HG03469 (cell line): ENCODE measurements around the gene UBXN6.

Experiments used
- ATAC-seq: cut with Tn5 transposase; IDR thresholded peaks from one replicate; pipeline ENCODE4 v1.9.1; 2021; ENCODE audit warnings: mild to moderate bottlenecking, moderate library complexity, moderate number of reproducible peaks; ENCODE audit not compliant: unreplicated experiment

The UBXN6 gene

DNA sequence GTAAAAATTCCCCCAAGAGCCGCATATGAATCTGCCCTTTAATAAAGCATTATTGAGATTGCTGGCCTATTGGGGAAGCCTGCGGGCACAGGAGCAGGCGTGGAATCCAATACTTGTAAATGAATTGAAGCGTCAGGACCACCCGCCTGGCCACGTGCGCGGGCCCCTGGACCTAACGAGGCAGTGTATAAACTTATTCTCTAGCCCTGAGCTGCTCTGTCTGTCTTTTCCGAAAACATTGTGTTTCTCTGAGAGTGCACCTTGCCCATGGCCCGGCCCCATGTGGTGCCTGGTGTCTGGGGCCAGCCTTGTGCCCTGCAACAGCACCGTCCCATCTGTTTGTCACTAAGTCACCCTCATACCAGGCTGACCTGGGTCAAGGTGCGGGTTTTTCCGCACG lies 14.4 kb downstream of the UBXN6 start:
- no peak for ATAC-seq

DNA sequence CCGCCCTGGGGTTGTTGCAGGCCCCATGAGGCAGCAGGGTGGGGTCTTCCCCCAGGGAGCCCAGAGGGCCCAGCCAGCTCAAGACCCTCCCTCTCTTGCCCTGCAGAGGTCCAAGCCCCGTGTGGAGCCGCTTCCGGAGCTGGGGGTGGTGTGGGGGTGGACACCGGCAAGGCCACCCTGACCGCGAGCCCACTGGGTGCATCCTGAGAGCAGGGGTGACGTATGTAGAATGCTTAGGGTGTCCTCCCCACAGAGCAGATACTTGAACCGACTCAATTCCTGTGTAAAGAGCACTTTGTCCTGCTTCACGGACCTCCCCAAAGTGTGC lies 14.8 kb downstream of the UBXN6 start:
- ATAC-seq, result no peak

DNA sequence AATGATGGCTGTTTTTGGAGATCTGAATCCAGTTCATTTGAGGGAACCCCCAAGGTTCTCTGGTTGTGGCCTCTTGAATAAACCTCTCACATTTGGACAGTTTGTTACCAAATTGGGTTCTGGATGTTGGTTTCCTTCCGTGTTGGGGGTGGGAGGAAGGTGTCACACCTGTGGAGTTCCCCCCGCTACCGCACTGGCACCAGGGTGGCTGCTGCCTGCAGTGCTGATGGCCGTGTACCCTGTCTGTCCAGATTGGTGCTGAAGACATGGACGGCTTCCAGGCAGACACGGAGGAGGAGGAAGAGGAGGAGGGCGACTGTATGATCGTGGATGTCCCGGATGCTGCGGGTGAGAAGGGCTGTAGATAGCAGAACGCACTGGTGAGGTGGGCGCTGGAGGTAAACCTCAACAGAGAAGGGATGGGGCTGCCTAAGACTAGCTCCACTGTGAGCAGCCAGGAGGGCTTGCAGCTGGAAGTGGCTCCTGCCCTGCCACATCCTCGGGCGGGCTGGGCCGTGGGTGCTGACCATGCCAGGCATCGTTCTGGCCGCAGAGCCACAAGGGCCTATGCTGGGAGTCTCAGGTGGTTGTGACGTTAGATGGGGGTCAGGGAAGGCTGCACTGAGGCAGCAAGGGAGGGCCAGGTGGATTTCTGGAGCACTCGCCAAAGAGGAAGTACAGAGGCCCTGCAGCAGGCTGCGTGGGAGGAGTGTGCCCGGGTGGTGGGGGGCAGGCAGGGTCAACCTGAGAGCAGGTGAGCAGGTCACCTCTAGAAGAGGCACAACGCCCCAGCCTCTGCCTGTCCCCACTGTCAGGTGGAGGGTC lies 15.4 kb downstream of the UBXN6 start:
- ATAC-seq, result no peak

DNA sequence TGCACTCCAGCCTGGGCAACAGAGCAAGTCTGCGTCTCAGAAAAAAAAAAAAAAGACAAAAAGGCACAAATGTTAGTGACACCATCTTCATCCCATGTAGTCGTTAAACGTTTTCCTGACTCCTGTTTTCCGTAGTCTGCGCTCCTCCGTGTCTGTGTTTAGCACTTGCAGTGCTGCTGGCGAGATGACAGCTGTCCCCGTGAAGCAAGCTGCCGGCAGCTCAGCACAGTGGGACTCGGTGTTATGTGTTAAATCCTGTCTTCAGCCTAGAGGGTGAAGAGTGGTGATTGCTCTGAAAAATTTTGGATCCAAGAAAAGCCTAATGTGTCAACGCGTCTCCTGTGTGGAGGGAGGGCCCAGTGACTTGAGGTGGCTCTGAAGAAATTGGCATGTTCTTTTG lies 18.4 kb downstream of the UBXN6 start:
- no peak for ATAC-seq

DNA sequence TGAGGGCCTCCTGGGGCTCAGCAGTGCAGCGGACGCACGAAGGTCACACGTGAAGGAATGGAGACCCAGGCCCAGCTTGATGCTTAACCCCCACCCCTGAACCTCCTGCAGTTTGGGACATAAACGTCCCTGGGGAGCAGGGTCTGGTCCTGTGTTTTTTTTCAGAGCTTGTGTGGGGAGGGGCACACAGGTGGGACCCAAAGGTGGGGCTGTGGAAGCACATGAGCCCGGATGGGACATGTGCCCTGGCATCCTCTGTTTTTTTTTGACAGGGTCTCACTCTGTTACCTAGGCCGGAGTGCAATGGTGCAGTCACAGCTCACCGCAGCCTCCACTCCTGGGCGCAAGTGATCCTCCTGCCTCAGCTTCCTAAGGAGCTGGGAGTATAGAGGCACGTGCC lies 20.5 kb downstream of the UBXN6 start:
- no peak for ATAC-seq

DNA sequence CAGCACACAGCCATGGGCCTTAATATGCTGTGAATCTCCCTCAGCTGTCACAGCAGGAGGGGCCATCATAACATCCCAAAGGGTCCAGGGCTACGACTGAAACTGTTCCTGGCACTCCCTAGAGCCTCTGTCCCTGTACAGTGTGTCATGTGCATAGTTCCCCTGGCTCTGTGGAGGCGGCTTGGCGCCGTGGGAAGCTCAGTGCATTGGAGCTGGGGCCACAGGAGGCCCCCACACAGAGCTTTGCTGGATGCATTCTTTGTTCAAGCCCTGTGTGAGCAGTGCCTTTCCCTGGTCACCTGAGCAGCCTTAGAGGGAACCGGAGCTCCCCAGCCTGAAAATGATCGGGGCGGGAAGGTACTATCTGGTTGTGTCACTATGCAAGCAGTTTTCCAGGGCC lies 21.4 kb downstream of the UBXN6 start:
- no peak for ATAC-seq

GRCh38 chr19:4434391-4434790 lies 23.2 kb downstream of the UBXN6 start:
- no peak for ATAC-seq

DNA sequence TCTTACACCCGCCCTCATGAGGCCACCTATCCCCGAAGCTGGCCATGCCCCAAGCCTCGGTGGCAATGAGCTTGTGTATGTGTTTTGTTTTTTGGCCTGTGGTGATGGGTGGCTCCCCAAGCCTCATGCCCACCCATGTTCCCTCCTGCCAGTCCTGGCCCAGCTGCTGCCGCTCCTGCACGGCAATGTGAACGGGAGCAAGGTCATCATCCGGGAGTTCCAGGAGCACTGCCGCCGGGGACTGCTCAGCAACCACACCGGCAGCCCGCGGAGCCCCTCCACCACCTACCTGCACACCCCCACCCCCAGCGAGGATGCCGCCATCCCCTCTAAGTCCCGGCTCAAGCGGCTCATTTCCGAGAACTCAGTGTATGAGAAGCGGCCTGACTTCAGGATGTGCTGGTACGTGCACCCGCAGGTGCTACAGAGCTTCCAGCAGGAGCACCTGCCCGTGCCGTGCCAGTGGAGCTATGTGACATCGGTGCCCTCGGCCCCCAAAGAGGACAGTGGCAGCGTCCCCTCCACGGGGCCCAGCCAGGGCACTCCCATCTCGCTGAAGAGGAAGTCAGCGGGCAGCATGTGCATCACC lies 24.6 kb downstream of the UBXN6 start:
- no peak for ATAC-seq

GRCh38 chr19:4431808-4432674 lies 25.6 kb downstream of the UBXN6 start:
- no peak for ATAC-seq

DNA sequence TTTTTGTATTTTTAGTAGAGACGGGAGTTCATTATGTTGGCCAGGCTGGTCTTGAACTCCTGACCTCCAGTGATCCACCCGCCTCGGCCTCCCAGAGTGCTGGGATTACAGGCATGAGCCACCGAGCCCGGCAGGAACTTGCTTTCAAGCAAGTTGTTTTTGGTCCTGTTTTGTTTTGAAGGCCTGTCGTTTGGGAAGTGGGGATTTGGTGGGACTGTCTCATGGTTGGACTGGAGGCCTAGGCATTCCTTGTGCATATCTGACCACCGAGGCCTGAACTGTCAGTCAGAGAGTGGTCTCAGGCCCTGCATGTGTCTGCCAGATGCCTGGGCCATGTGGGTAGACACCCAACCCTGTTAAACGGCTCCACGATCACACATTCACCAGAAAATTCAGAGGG lies 26.3 kb downstream of the UBXN6 start:
- no peak for ATAC-seq

DNA sequence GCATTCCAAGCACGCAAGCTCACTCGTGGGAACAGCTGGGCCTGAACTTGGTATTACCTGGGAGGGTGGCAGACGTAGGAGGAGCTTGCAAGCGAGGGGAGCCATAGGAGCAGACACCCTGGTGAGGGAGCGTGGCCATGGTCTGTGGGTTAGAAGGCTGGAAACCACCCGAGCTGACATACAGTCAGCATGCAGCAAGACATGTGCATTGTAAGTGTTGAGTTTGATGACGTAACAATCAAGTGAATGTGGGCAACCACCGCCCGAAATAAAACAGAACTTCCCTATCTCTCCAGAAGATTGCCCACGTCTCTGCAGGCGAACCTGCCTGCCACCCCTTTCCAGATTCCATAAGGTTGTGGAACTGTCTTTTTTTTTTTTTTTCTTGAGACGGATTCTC lies 26.8 kb downstream of the UBXN6 start:
- no peak for ATAC-seq

- ATAC-seq, result no peak
These were observed 27.8 kb downstream of the UBXN6 start for GRCh38 chr19:4429771-4430171.

DNA sequence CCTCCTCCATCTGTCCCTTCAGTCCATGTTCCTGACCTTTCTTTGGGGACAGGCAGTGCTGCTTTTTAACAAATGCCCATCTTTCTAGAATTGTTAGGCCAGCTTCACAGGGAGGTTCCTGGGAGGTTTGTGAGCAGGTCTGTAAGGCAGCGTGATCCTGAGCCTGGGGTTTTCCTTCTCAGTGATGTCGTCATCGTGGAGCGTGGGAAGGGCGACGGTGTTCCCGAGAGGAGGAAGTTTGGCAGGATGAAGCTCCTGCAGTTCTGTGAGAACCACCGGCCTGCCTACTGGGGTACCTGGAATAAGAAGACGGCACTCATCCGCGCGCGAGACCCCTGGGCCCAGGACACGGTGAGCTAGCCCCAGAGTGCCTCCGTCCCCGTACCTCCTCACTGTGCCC lies 28.3 kb downstream of the UBXN6 start:
- ATAC-seq, result no peak

GRCh38 chr19:4428326-4428975 lies 29.1 kb downstream of the UBXN6 start:
- ATAC-seq, result no peak

DNA sequence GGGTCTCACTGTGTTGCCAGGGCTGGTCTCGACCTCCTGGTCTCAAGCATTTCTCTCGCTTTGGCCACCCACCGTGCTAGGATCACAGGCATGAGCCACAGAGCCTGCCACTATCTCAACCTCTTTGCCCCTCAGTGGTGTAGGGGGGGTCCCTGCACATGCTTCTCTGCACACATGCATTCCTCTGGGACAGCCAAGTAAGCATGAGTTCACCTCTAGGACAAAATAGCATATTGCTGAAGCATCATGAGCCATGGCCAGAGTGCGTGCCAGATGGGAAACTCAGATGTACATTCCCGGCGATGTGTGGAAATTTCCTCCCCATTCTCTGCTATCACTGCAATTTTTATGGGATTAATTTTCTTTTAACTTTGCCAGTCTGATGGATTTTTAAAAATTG lies 32.1 kb downstream of the UBXN6 start:
- no peak for ATAC-seq

DNA sequence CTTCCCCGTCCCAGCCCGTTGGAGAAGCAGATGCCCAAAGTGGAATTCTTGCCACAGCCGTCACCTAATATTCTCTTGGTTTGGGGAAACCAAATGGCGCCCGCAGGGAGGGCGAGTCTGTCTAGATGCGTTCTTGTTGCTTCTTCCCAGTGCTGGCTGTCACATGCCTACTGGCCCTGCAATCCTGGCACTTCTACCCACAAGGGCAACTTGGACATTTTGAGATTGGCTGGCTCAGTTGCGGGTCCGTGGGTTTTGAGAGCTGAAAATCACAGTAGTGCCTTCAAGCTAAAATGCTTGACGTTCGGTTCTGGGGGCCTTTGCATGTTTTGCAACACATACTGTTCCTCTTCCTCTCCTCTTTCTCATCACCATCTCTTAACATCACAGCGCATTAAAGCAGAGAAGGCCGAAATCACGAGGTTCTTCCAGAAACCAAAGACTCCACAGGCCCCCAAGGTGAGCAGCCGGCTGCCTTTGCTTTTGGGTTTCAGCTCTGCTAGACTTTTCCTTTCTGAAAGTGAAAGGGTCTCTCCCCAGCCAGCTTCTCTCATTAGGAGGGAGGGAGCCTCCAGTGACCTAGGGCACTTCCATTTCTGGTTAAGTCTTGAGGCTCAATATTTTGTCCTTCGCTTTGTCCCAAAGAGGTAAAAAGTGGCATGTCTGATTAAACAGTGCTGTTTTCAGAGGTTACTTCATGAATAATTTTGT lies 34.0 kb downstream of the UBXN6 start:
- ATAC-seq, result no peak

DNA sequence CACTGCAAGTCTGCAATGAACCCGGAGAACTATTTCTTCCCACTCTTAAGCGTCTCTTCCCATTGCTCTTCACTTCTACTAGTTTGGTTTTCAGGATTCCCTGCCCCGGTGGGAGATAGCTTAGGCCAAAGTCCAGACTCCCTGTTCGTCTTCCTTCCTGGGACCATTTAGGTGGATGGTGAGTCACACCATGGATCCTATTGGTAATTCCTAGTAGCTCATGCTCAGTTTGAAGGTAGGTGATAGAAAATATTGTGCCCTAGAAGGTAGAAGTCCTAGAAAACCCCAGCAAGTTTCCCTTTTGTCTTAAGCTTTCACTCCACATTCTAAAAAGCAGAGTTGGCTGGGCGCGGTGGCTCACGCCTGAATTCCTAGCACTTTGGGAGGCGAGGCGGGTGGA lies 41.3 kb downstream of the UBXN6 start:
- ATAC-seq, result no peak

DNA sequence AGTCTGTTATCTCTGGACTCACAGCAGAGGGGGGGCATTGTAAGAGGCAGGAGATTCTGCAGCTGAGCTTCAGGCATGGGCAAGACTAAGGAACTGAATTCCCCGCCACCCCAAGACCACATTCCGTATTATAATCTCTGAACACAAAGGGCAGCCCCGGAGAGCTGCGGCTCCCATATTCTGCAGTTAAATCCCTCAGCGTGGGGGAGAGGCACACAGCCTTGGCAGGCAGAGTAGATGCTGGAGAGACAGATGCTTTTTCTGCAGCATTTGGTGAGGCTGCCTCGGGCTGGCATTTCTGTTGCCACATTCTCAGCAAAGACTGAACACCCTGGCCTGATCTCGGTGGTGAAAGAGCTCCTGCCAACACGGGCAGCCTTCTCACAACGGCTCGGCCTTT lies 42.2 kb downstream of the UBXN6 start:
- ATAC-seq, result no peak

- ATAC-seq, result no peak
These were observed 42.7 kb downstream of the UBXN6 start for GRCh38 chr19:4414800-4415321.

DNA sequence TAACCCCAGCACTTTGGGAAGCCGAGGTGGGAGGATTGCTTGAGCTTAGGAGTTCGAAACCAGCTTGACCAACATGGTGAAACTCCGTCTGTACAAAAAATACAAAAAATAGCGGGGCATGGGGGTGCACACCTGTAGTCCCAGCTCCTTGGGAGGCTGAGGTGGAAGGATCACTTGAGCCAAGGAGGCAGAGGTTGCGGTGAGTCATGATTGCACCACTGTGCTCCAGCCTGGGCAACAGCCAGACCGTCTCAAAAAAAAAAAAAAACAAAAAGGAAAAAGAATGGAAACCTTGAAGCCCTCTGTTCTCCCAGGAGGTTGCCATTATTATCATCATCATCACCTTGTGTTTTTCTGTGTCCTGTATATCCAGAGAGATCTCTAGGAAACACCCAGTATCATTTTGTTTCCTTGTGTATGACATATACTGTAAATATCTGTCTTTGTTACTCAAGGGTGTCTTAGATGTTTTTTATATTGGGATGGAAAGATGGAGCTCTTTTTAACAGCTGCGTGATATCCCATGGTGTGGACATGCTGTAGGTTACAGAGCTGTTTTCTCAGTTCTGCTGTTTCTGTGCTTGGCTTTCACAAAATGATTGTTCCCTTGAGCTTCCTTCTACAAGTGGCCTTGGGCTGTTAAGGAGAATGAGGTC lies 43.3 kb downstream of the UBXN6 start:
- no peak for ATAC-seq
